Measurements from ENCODE around the gene CASP2. TPM values are rescaled to one million over a fixed set of nuclear protein-coding genes. Genes with fewer than 3 reads are reported as not detected.

CASP2 gene
- total RNA-seq, 1 donor from 2014 or later, result 68.9 TPM

DNA sequence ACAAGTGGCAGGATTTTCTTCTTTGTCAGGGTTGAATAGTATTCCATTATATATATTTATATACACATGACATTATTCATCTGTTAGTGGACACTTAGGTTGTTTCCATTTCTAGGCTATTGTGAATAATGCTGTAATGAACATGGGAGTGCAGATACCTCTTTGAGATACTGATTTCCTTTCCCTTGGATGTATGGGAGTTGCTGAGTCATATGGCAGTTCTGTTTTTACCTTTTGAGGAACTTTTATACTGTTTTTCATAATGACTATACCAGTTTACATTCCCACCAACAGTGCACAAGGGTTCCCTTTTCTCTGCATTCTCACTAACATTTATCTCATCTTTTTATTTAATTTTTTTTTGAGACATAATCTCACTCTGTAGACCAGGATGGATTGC, 26.0 kb downstream of the CASP2 start:
- peaks cover 15% of the 10 kb centered on the region for H3K36me3 Mint-ChIP-seq (ENCODE audit: insufficient read depth)
- H3K4me1 Mint-ChIP-seq (ENCODE audit: low read depth), result no peaks in the 10 kb centered on the region
- H3K4me3 Mint-ChIP-seq (ENCODE audit: low read depth), result no peak overlapping the region
- no peak for TF ChIP-seq CTCF (IDR thresholded peaks at IDR 0.05; ENCODE audit: unreplicated experiment)
- no peaks in the 10 kb centered on the region for H3K27me3 Mint-ChIP-seq
- H3K9me3 Mint-ChIP-seq (ENCODE audit: low read depth), result no peaks in the 10 kb centered on the region
- DNase-seq (ENCODE audit: low spot score, unreplicated experiment), result no peak
- no peak overlapping the region for H3K27ac Mint-ChIP-seq

DNA sequence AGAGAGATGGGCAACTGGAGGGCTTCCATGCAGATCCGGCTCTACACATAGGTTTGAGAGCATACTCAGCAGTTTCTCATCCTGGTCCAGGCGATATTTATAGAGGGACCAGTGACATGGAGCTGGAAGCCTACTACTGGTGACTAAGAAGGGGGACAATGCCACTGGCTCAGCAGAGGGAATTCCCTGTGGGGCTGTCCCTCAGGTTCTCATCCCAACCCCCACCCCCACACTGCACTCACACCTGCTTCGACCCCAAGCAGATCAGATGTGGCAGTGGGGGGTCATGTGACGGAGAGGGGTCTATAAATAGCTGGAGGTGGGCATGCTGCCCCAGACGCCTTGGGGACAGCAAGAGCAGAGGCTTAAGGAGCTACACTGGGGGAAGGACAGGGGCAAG, 27.6 kb downstream of the CASP2 start, which contains the start of gene CLCN1:
Gene CLCN1 (plus strand): TSS at position 336 of the 400 bp plus-strand sequence. CDS start 102 bp downstream, outside the sequence.
- Mint-ChIP-seq H3K27me3 (no peaks in the 10 kb centered on the region), H3K4me3 (ENCODE audit: low read depth) (no peak within 1 kb of the TSS), H3K9me3 (ENCODE audit: low read depth) (no peaks in the 10 kb centered on the region), H3K36me3 (ENCODE audit: insufficient read depth) (peaks cover 8% of the 10 kb centered on the region), H3K27ac (no peak within 1 kb of the TSS), H3K4me1 (ENCODE audit: low read depth) (no peaks in the 10 kb centered on the region)
- no peak for DNase-seq (ENCODE audit: low spot score, unreplicated experiment)
- TF ChIP-seq CTCF (IDR thresholded peaks at IDR 0.05; ENCODE audit: unreplicated experiment), result no peak

DNA sequence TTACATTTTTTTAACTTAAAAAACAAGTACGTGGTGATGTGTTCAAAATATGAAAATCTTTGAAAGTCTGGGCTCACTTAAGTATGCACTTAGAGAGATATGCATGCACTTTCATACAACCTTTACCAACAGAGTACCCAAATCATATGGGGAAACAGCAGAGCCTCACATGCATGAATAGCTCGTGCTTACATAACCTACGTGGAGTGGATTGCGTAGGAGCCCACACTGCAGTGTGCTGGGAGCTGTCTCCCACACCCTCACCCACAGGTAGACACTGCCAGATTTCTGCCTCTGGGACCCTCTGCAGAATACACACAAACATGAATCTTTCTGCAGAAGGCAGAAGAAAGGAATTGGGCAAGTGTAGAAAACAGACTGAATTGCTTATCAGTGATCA, 28.3 kb downstream of the CASP2 start:
- DNase-seq (ENCODE audit: low spot score, unreplicated experiment), result no peak
- Mint-ChIP-seq H3K27ac (no peak overlapping the region), H3K27me3 (no peaks in the 10 kb centered on the region), H3K36me3 (ENCODE audit: insufficient read depth) (peaks cover 8% of the 10 kb centered on the region), H3K4me1 (ENCODE audit: low read depth) (no peaks in the 10 kb centered on the region), H3K4me3 (ENCODE audit: low read depth) (no peak overlapping the region), H3K9me3 (ENCODE audit: low read depth) (no peaks in the 10 kb centered on the region)
- TF ChIP-seq CTCF (IDR thresholded peaks at IDR 0.05; ENCODE audit: unreplicated experiment), result no peak

DNA sequence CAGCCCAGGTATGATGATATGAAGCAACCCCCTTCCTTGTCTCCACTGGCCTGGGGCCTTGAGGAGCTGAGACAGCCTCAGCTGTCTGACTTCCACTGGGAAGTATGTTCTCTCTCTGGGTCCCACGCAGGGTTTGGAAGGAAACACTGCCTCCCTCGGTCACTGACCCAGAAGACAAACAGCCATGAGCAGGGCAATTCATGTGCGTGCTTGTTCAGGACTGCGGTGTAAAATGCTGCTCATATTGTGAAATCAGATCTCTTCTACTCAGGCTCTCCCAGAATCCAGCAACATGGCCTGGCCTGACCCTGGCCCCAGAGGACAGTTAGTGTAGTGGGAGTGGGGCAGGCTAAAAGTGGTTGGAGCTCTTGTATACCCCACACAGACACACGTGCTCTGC, 30.5 kb downstream of the CASP2 start:
- TF ChIP-seq CTCF (IDR thresholded peaks at IDR 0.05; ENCODE audit: unreplicated experiment), result no peak
- H3K9me3 Mint-ChIP-seq (ENCODE audit: low read depth), result no peaks in the 10 kb centered on the region
- no peaks in the 10 kb centered on the region for H3K27me3 Mint-ChIP-seq
- no peak overlapping the region for H3K4me3 Mint-ChIP-seq (ENCODE audit: low read depth)
- no peaks in the 10 kb centered on the region for H3K4me1 Mint-ChIP-seq (ENCODE audit: low read depth)
- no peaks in the 10 kb centered on the region for H3K36me3 Mint-ChIP-seq (ENCODE audit: insufficient read depth)
- DNase-seq (ENCODE audit: low spot score, unreplicated experiment), result no peak
- H3K27ac Mint-ChIP-seq, result no peak overlapping the region

DNA sequence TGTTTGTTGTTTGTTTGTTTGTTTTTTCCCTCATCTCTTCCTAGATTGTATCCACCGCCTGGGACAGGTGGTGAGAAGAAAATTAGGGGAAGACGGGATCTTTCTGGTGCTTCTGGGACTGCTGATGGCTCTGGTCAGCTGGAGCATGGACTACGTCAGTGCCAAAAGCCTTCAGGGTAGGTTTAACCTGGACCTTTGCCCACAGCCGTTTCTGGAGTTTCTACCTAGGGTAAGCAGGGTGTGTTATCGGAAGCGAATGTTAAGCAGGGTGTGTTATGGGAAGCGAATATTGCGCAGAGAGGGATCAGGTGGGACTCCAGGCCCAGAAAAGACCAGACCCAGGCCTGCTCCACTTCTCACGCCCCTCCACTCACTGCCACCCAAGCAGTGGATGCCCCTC, 32.5 kb downstream of the CASP2 start:
- DNase-seq (ENCODE audit: low spot score, unreplicated experiment), result no peak
- Mint-ChIP-seq H3K4me1 (ENCODE audit: low read depth) (peaks cover 11% of the 10 kb centered on the region), H3K27ac (no peak overlapping the region), H3K4me3 (ENCODE audit: low read depth) (no peak overlapping the region), H3K36me3 (ENCODE audit: insufficient read depth) (no peaks in the 10 kb centered on the region), H3K9me3 (ENCODE audit: low read depth) (no peaks in the 10 kb centered on the region), H3K27me3 (no peaks in the 10 kb centered on the region)
- no peak for TF ChIP-seq CTCF (IDR thresholded peaks at IDR 0.05; ENCODE audit: unreplicated experiment)

Data from progenitor cell of endocrine pancreas (in vitro differentiated cells).